Activated CD4-positive, alpha-beta T cell treated with anti-CD3 and anti-CD28 coated beads, Interleukin-2, amount 50 U/mL, for 16 hours (primary cell): Measurements from ENCODE around the gene ZNF747.

Experiments used
- DNase-seq: peaks from one replicate; pipeline ENCODE4 v3.0.0-alpha.2; 2020

The ZNF747 gene

GRCh38 chr16:30534368-30535105 is at the start of gene ZNF747:
Gene ZNF747 (minus strand): TSS chr16:30534858. CDS start chr16:30534679, 179 bp downstream.
- peak; percentile 94 for DNase-seq

GRCh38 chr16:30582611-30583340 is 48.1 kb upstream of the ZNF747 start:
- no peak for DNase-seq

GRCh38 chr16:30581457-30581856 is 46.8 kb upstream of the ZNF747 start:
- no peak for DNase-seq

GRCh38 chr16:30574678-30575077 is 40.0 kb upstream of the ZNF747 start:
- DNase-seq: no peak

GRCh38 chr16:30571445-30572322 is 37.0 kb upstream of the ZNF747 start, which contains the start of gene ZNF688:
Gene ZNF688 (minus strand): TSS chr16:30571714. CDS start chr16:30571629, 85 bp downstream.
- DNase-seq: peak; percentile 97

- no peak for DNase-seq
Measured at GRCh38 chr16:30570636-30571444, 36.2 kb upstream of the ZNF747 start.

- DNase-seq: no peak
Measured at GRCh38 chr16:30569746-30570635, 35.3 kb upstream of the ZNF747 start.

- DNase-seq: no peak
Measured at GRCh38 chr16:30569281-30569680, 34.6 kb upstream of the ZNF747 start.

GRCh38 chr16:30567991-30568638 is 33.5 kb upstream of the ZNF747 start:
- peak; percentile 87 for DNase-seq

- peak; percentile 85 for DNase-seq
Measured at GRCh38 chr16:30567160-30567990, 32.7 kb upstream of the ZNF747 start.

- no peak for DNase-seq
Measured at GRCh38 chr16:30566531-30566930, 31.9 kb upstream of the ZNF747 start.

GRCh38 chr16:30565984-30566383 is 31.3 kb upstream of the ZNF747 start:
- no peak for DNase-seq

- DNase-seq: no peak
Measured at GRCh38 chr16:30565526-30565925, 30.9 kb upstream of the ZNF747 start.

GRCh38 chr16:30562021-30562420 is 27.4 kb upstream of the ZNF747 start:
- DNase-seq: no peak

- peak; percentile 27 for DNase-seq
Measured at GRCh38 chr16:30561089-30561816, 26.6 kb upstream of the ZNF747 start.

- no peak for DNase-seq
Measured at GRCh38 chr16:30559690-30560089, 25.0 kb upstream of the ZNF747 start.

GRCh38 chr16:30558789-30559377 is 24.2 kb upstream of the ZNF747 start:
- no peak for DNase-seq

- DNase-seq: peak; percentile 99
Measured at GRCh38 chr16:30557957-30558788, 23.5 kb upstream of the ZNF747 start, which contains the start of gene ZNF764. Gene ZNF764 (minus strand): TSS chr16:30558374. CDS start chr16:30558182, 192 bp downstream.
